ENCODE results near the gene IQCK.

IQCK gene

DNA sequence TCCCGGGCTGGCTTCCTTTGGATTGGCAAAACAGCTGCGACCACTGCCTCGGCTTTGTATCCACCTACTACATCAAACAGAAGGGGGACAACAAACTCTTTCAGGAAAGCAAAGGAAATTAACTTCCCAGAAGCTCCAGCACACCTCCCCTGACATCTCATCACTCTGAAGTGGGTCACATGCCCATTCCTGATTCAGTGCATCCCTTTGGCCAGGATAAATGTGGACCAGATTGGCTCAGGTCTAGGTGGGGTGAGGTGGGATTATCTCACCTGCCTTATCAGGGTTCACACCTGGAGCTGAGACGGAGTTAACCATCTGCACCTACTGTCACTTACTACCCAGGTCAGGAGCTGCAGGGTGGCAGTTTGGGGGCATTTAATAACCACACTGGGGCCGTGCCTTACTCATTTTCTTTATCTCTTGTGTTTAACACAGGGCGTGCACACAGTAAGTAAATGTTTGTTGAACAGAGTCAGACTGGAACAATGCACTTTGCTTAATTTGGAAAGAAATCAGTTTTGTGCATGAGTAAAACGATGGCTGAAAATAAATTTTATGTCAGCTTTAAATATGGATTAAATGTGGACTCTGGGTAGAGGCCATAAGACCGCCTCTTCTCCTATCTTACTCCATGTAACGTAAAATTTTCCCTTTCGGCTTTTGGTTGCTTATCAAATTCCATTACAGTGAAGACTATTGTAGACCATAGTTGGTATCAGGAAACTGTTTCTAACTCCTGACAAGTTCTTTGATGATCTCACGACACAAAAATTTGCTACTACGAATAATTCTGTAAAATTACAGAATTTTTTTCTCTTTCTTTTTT, 36.0 kb downstream of the IQCK start:
- TF ChIP-seq EZH2phosphoT487 (IDR thresholded peaks at IDR 0.05; ENCODE audit: low read depth) = no peak
- H3K9ac ChIP-seq (ENCODE audit: low read length) = no peak overlapping the region
- no peak overlapping the region for H3K27ac ChIP-seq (ENCODE audit: low read length)
- H3K36me3 ChIP-seq (replicated peaks; ENCODE audit: low read depth, low read length) = no peaks in the 10 kb centered on the region
- no peak overlapping the region for H3K4me2 ChIP-seq (ENCODE audit: low read length)
- H3K4me1 ChIP-seq (ENCODE audit: low read length) = peaks cover 6% of the 10 kb centered on the region
- no peaks in the 10 kb centered on the region for H4K20me1 ChIP-seq (ENCODE audit: insufficient read depth, low read length)
- no peak overlapping the region for H2AFZ ChIP-seq (ENCODE audit: low read depth, low read length)
- no peaks in the 10 kb centered on the region for H3K79me2 ChIP-seq (ENCODE audit: low read length)
- H3K27me3 ChIP-seq (ENCODE audit: low read depth, low read length) = no peaks in the 10 kb centered on the region
- no peak overlapping the region for H3K4me3 ChIP-seq (ENCODE audit: low read length)
- no peaks in the 10 kb centered on the region for H3K9me3 ChIP-seq (ENCODE audit: insufficient read depth, low read length)

DNA sequence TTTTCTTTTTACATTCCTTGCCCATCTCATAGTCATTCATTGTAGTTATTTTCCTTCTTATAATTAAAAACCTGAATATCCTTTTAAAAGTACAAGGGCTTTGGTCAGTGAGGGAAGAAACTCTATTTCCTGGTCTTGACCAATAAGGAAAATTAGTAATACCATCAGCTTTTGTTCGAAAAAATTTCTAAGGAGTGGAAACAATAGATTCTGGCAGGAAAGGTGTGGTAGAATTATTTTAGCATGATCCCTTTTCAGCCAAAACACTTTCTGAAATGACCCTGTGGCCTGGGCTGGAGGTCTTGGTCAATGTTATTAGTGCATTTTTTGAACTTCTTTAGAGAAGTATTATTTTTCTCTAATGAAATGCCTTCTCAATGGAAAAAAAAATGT, 36.6 kb downstream of the IQCK start:
- no peaks in the 10 kb centered on the region for H3K36me3 ChIP-seq (replicated peaks; ENCODE audit: low read depth, low read length)
- no peak overlapping the region for H3K27ac ChIP-seq (ENCODE audit: low read length)
- no peaks in the 10 kb centered on the region for H3K9me3 ChIP-seq (ENCODE audit: insufficient read depth, low read length)
- no peak overlapping the region for H3K4me3 ChIP-seq (ENCODE audit: low read length)
- peaks cover 6% of the 10 kb centered on the region for H3K4me1 ChIP-seq (ENCODE audit: low read length)
- no peak overlapping the region for H2AFZ ChIP-seq (ENCODE audit: low read depth, low read length)
- no peak overlapping the region for H3K9ac ChIP-seq (ENCODE audit: low read length)
- no peaks in the 10 kb centered on the region for H3K27me3 ChIP-seq (ENCODE audit: low read depth, low read length)
- no peak overlapping the region for H3K4me2 ChIP-seq (ENCODE audit: low read length)
- TF ChIP-seq EZH2phosphoT487 (IDR thresholded peaks at IDR 0.05; ENCODE audit: low read depth) = no peak
- TF ChIP-seq, protein P1, sequence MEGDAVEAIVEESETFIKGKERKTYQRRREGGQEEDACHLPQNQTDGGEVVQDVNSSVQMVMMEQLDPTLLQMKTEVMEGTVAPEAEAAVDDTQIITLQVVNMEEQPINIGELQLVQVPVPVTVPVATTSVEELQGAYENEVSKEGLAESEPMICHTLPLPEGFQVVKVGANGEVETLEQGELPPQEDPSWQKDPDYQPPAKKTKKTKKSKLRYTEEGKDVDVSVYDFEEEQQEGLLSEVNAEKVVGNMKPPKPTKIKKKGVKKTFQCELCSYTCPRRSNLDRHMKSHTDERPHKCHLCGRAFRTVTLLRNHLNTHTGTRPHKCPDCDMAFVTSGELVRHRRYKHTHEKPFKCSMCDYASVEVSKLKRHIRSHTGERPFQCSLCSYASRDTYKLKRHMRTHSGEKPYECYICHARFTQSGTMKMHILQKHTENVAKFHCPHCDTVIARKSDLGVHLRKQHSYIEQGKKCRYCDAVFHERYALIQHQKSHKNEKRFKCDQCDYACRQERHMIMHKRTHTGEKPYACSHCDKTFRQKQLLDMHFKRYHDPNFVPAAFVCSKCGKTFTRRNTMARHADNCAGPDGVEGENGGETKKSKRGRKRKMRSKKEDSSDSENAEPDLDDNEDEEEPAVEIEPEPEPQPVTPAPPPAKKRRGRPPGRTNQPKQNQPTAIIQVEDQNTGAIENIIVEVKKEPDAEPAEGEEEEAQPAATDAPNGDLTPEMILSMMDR (IDR thresholded peaks at IDR 0.05; ENCODE audit: low read depth, low read length) = no peak
- H4K20me1 ChIP-seq (ENCODE audit: insufficient read depth, low read length) = no peaks in the 10 kb centered on the region
- H3K79me2 ChIP-seq (ENCODE audit: low read length) = no peaks in the 10 kb centered on the region

DNA sequence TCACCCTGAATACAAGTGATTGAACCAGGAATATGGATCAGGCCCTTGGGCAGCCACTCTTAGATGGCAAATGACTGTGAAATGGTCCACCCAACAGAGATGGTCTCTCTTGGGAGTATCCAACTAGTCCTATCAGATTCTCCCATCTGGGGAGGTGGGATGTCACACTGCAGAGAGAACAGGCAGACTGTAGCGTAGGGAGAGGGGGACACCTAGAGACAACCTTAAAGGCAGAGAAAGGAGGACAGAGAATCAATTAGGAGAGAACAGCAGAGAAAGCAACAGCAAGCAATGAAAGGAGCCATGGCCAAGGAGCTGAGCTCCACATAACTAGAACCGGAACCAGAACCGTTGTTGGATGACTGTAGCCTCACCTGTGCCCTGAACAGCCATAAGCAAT, 37.2 kb downstream of the IQCK start:
- H3K4me3 ChIP-seq (ENCODE audit: low read length) = no peak overlapping the region
- H3K27me3 ChIP-seq (ENCODE audit: low read depth, low read length) = no peaks in the 10 kb centered on the region
- H4K20me1 ChIP-seq (ENCODE audit: insufficient read depth, low read length) = no peaks in the 10 kb centered on the region
- H3K9ac ChIP-seq (ENCODE audit: low read length) = no peak overlapping the region
- no peaks in the 10 kb centered on the region for H3K36me3 ChIP-seq (replicated peaks; ENCODE audit: low read depth, low read length)
- no peaks in the 10 kb centered on the region for H3K9me3 ChIP-seq (ENCODE audit: insufficient read depth, low read length)
- H3K4me1 ChIP-seq (ENCODE audit: low read length) = peaks cover 6% of the 10 kb centered on the region
- TF ChIP-seq, protein P1 (IDR thresholded peaks at IDR 0.05; ENCODE audit: low read depth, low read length) = no peak
- no peak for TF ChIP-seq EZH2phosphoT487 (IDR thresholded peaks at IDR 0.05; ENCODE audit: low read depth)
- H3K27ac ChIP-seq (ENCODE audit: low read length) = no peak overlapping the region
- no peak overlapping the region for H2AFZ ChIP-seq (ENCODE audit: low read depth, low read length)
- no peaks in the 10 kb centered on the region for H3K79me2 ChIP-seq (ENCODE audit: low read length)
- no peak overlapping the region for H3K4me2 ChIP-seq (ENCODE audit: low read length)

DNA sequence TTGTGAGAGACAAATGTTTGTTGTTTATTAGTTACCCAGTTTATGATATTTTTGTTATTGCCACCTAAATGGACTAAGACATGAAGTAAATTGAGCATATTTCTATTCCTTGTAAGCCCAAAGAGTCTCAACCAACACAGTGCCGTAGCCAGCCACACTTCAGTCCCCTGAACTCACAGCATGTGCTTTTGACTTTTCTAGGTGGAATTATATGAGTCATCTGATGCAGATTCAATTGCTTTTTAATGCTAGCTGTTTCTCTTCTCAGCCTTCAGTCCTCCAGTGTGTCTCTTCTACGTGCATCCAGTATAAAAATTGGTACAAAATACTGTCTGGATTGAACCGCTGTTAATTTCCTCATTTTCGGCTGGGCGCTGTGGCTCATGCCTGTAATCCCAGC, 39.0 kb downstream of the IQCK start:
- H3K4me3 ChIP-seq (ENCODE audit: low read length) = no peak overlapping the region
- no peak overlapping the region for H3K4me2 ChIP-seq (ENCODE audit: low read length)
- H2AFZ ChIP-seq (ENCODE audit: low read depth, low read length) = no peak overlapping the region
- H3K27ac ChIP-seq (ENCODE audit: low read length) = no peak overlapping the region
- no peaks in the 10 kb centered on the region for H3K36me3 ChIP-seq (replicated peaks; ENCODE audit: low read depth, low read length)
- no peaks in the 10 kb centered on the region for H3K27me3 ChIP-seq (ENCODE audit: low read depth, low read length)
- H4K20me1 ChIP-seq (ENCODE audit: insufficient read depth, low read length) = no peaks in the 10 kb centered on the region
- no peak overlapping the region for H3K9ac ChIP-seq (ENCODE audit: low read length)
- TF ChIP-seq, protein P1 (IDR thresholded peaks at IDR 0.05; ENCODE audit: low read depth, low read length) = no peak
- TF ChIP-seq EZH2phosphoT487 (IDR thresholded peaks at IDR 0.05; ENCODE audit: low read depth) = no peak
- H3K9me3 ChIP-seq (ENCODE audit: insufficient read depth, low read length) = no peaks in the 10 kb centered on the region
- H3K79me2 ChIP-seq (ENCODE audit: low read length) = no peaks in the 10 kb centered on the region
- peaks cover 6% of the 10 kb centered on the region for H3K4me1 ChIP-seq (ENCODE audit: low read length)
